Hepatocyte (in vitro differentiated cells): ENCODE data around the gene MAGEL2. TPM values are rescaled to one million over a fixed set of nuclear protein-coding genes. Genes with fewer than 3 reads are reported as not detected.
A peak's percentile ranks its signal among the peaks of the same experiment; 100 is the strongest.

Experiments used
- DNase-seq: peaks from one replicate; pipeline ENCODE4 v3.0.0-alpha.2; 2016; ENCODE audit warnings: low spot score
- H2AFZ ChIP-seq: fragments of 200-600 bp; sonication (generic); 2 replicates; pipeline ENCODE4 v1.6.0; 2016; ENCODE audit warnings: antibody characterized with exemption, mild to moderate bottlenecking
- H3K27ac ChIP-seq: fragments of 200-600 bp; sonication (generic); 2 replicates; pipeline ENCODE4 v1.5.1; 2016; ENCODE audit warnings: mild to moderate bottlenecking
- H3K27me3 ChIP-seq: fragments of 200-600 bp; sonication (generic); 2 replicates; pipeline ENCODE4 v1.6.1; 2016
- H3K36me3 ChIP-seq: fragments of 200-600 bp; sonication (generic); replicated peaks from 2 replicates; pipeline ENCODE4 v1.5.1; 2016; ENCODE audit warnings: low read depth; ENCODE audit not compliant: insufficient read depth
- H3K4me1 ChIP-seq: fragments of 200-600 bp; sonication (generic); 2 replicates; pipeline ENCODE4 v1.5.1; 2016; ENCODE audit warnings: mild to moderate bottlenecking, moderate library complexity; ENCODE audit not compliant: insufficient read depth
- H3K4me2 ChIP-seq: fragments of 200-600 bp; sonication (generic); 2 replicates; pipeline ENCODE4 v1.6.0; 2016
- H3K4me3 ChIP-seq: fragments of 200-600 bp; sonication (generic); 2 replicates; pipeline ENCODE4 v1.5.1; 2016; ENCODE audit warnings: mild to moderate bottlenecking
- H3K79me2 ChIP-seq: fragments of 200-600 bp; sonication (generic); 2 replicates; pipeline ENCODE4 v1.6.0; 2017; ENCODE audit warnings: mild to moderate bottlenecking
- H3K9me2 ChIP-seq: fragments of 200-600 bp; sonication (generic); replicated peaks from 2 replicates; pipeline ENCODE4 v1.6.0; 2017; ENCODE audit warnings: mild to moderate bottlenecking; ENCODE audit not compliant: insufficient read depth
- H3K9me3 ChIP-seq: fragments of 200-600 bp; sonication (generic); 2 replicates; pipeline ENCODE4 v1.5.1; 2016; ENCODE audit warnings: low read depth, mild to moderate bottlenecking
- H4K20me1 ChIP-seq: fragments of 200-600 bp; sonication (generic); 2 replicates; pipeline ENCODE4 v1.6.0; 2016; ENCODE audit warnings: mild to moderate bottlenecking; ENCODE audit not compliant: insufficient read depth, poor library complexity, severe bottlenecking
- EZH2 ChIP-seq: fragments of 200-600 bp; sonication (generic); IDR thresholded peaks from 2 replicates; pipeline ENCODE4 v1.6.1; 2016; ENCODE audit warnings: antibody characterized with exemption, mild to moderate bottlenecking, borderline replicate concordance
- EZH2phosphoT487 ChIP-seq: fragments of 200-600 bp; sonication (generic); IDR thresholded peaks from one replicate; pipeline ENCODE4 v1.6.1; 2018; ENCODE audit warnings: antibody characterized with exemption, mild to moderate bottlenecking, low read depth, moderate library complexity; ENCODE audit not compliant: unreplicated experiment, severe bottlenecking
- WGBS: methylation state at CpG from one replicate; pipeline ENCODE4 v1.1.6; 2016; ENCODE audit warnings: low lambda C conversion rate; ENCODE audit errors: missing lambda C conversion rate; 5-methylcytosine and 5-hydroxymethylcytosine counted together
- polyA plus RNA-seq: library from polyadenylated mRNA; unstranded; fragments of >200 nt; fragmentation: Nextera tagmentation; extraction: Ambion mirVana; gene quantifications from 2 replicates; pipeline ENCODE4 v1.2.1, GENCODE V29; 2016
- total RNA-seq: library from RNA; depleted of rRNA; stranded (reverse); fragments of >200 nt; gene quantifications from 2 replicates; pipeline ENCODE4 v1.2.3, GENCODE V29; 2014
- TF ChIP-seq, protein P1 (sequence below): fragments of 200-600 bp; sonication (generic); IDR thresholded peaks from 2 replicates; pipeline ENCODE4 v1.5.1; 2016; ENCODE audit warnings: antibody characterized with exemption, mild to moderate bottlenecking; ENCODE audit not compliant: poor library complexity

Gene MAGEL2
- total and polyA plus RNA-seq, 2 experiments from 2014 or later: 5.4 to 16.0 TPM

DNA sequence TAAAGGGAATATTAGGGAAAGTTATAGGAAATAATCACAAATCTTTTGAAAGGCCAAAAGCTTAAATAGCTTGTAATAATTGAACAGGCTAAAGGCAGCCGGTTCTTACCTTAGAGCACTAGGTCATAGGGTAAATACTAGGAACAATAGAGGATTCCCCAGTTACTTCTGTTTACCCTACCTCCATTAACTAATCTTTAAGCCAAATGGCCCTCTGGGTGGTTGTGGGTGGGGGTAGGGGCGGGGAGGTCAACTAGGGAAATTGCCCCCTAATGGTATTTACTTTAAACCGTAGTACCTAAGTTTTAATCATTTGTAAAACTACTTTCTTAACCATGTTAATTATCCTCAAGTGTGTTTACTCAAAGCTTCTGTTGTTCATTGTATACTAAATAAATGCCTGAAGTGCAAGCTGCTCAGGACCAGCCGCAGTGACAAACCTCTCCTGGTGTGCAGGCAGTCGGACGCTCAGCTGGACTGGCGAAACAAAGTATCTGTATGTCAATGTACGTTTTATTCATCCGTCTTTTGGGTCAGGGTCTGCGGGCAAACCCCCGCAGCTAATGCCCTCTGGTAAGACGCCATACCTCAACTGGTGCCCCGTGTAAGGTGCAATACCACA lies 18.9 kb downstream of the MAGEL2 start:
- Histone ChIP-seq H3K4me3 (no peak overlapping the region), H3K79me2 (no peaks in the 10 kb centered on the region), H3K9me2 (no peaks in the 10 kb centered on the region), H3K4me1 (no peaks in the 10 kb centered on the region), H4K20me1 (no peaks in the 10 kb centered on the region), H3K36me3 (no peaks in the 10 kb centered on the region), H3K4me2 (peak overlapping the region; percentile 71), H3K27me3 (no peaks in the 10 kb centered on the region), H3K27ac (no peak overlapping the region), H2AFZ (no peak overlapping the region), H3K9me3 (no peaks in the 10 kb centered on the region)
- 52% methylated on average over 13 of the region's 13 CpGs for WGBS
- TF ChIP-seq EZH2 (no peak), EZH2phosphoT487 (no peak)
- TF ChIP-seq, protein P1, sequence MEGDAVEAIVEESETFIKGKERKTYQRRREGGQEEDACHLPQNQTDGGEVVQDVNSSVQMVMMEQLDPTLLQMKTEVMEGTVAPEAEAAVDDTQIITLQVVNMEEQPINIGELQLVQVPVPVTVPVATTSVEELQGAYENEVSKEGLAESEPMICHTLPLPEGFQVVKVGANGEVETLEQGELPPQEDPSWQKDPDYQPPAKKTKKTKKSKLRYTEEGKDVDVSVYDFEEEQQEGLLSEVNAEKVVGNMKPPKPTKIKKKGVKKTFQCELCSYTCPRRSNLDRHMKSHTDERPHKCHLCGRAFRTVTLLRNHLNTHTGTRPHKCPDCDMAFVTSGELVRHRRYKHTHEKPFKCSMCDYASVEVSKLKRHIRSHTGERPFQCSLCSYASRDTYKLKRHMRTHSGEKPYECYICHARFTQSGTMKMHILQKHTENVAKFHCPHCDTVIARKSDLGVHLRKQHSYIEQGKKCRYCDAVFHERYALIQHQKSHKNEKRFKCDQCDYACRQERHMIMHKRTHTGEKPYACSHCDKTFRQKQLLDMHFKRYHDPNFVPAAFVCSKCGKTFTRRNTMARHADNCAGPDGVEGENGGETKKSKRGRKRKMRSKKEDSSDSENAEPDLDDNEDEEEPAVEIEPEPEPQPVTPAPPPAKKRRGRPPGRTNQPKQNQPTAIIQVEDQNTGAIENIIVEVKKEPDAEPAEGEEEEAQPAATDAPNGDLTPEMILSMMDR: no peak
- no peak for DNase-seq

DNA sequence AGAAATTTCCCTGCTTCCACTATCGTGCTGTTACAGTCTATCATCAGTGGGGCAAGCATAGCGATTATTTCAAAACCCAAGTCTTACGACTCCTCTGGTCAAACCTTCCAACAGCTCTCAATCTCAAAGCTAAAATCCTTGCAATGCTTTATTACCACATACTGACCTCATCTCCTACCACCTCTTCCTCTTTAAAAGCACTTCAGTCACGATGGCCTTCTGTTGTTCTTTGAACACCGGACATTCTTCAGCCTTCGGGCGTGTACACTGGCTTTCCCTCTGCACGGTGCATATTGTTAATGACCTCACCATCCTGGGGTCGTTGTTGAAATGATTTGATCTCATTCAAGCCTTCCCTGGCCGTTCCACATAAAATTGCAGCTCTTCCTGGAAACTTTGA lies 31.1 kb downstream of the MAGEL2 start:
- no peak overlapping the region for H2AFZ ChIP-seq
- H3K36me3 ChIP-seq: no peaks in the 10 kb centered on the region
- H3K79me2 ChIP-seq: no peaks in the 10 kb centered on the region
- DNase-seq: no peak
- no peaks in the 10 kb centered on the region for H4K20me1 ChIP-seq
- H3K4me2 ChIP-seq: no peak overlapping the region
- H3K9me3 ChIP-seq: no peaks in the 10 kb centered on the region
- no peak overlapping the region for H3K27ac ChIP-seq
- no peak overlapping the region for H3K4me3 ChIP-seq
- H3K27me3 ChIP-seq: no peaks in the 10 kb centered on the region
- no peaks in the 10 kb centered on the region for H3K9me2 ChIP-seq
- H3K4me1 ChIP-seq: no peaks in the 10 kb centered on the region
- no peak for TF ChIP-seq EZH2phosphoT487
- TF ChIP-seq, protein P1: no peak
- TF ChIP-seq EZH2: no peak
- WGBS: 70% methylated on average over 10 of the region's 10 CpGs

DNA sequence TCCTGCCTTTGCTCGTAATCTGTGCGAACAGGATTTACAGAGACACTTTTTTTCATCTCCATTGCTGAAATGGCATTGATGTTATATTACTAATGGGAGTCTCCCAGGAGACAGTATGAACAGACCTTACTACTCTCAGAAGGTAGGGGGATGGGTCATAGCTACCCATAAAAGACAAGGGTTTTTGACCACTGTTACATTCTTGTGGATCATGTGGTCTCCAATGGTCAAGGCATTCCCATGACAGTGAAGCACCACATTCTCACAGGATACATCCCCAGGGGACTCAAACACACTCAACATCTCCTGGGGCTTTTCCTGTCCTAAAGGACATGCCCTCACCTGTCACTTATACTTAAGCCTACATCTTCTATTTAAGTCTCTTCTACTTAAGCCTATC lies 41.4 kb downstream of the MAGEL2 start:
- H3K9me2 ChIP-seq: no peaks in the 10 kb centered on the region
- TF ChIP-seq, protein P1: no peak
- TF ChIP-seq EZH2: no peak
- TF ChIP-seq EZH2phosphoT487: no peak
- no peak overlapping the region for H3K4me2 ChIP-seq
- no peaks in the 10 kb centered on the region for H3K9me3 ChIP-seq
- no peak overlapping the region for H2AFZ ChIP-seq
- WGBS: 73% methylated on average over 2 of the region's 2 CpGs
- no peak overlapping the region for H3K27ac ChIP-seq
- no peaks in the 10 kb centered on the region for H3K36me3 ChIP-seq
- H3K4me3 ChIP-seq: no peak overlapping the region
- DNase-seq: no peak
- no peaks in the 10 kb centered on the region for H4K20me1 ChIP-seq
- no peaks in the 10 kb centered on the region for H3K4me1 ChIP-seq
- H3K79me2 ChIP-seq: no peaks in the 10 kb centered on the region
- no peaks in the 10 kb centered on the region for H3K27me3 ChIP-seq
